ENCODE results near the gene SEMA4A.
"Not testable (repeated sequence)": the region's sequence is repeated elsewhere in the genome, so short reads cannot be mapped to it uniquely, and the experiment has no call there.

SEMA4A gene

DNA sequence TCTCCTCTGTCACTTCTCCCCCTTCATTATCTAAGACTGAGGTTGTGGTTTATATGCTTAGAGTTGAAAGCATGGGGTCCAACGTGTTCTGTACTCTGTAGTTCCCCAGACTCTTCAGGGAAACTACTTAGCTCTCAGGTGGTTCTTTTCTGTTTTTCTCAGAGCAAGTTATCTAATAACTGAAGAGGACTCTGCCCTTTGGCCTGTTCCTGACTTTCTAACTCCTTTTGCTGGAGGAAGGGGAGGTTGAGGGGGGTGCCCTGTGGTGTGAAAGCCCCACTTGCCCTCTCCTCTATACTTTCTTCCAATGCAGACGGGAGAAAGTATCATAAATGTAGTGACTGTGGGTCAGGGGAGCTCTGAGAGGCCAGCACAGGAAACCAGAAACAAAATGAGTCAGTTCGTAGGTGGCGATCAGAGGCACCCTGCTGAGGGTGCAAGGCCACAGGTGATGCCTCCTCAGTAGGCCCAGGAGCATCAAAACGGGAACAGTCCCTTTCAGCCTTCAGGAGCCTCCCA is 45.5 kb downstream of the SEMA4A start:
- no peak for DNase-seq

GRCh38 chr1:156200044-156200443 is 46.7 kb downstream of the SEMA4A start:
- no peak for DNase-seq

DNA sequence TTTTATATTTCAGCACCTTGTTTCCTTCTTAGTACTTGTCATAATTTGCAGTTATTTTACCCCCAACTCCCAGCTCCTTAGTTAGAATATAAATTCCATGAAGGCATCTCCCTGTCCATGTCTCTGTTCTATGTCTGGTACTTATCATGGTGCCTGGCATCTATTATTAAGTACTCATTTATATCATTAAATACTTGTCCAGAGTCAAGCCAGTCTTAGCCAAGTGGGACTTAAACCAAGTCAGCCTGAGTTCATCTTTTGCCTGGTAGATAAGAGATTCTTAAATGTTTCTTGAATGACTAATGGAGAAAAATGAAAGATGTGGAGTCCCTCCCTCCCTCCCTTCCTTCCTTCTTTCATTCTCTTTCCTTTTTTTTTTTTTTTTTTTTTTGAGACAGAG is 49.9 kb downstream of the SEMA4A start:
- no peak for DNase-seq

GRCh38 chr1:156204686-156205085 is 51.3 kb downstream of the SEMA4A start:
- no peak for DNase-seq

GRCh38 chr1:156211243-156211642 is 57.9 kb downstream of the SEMA4A start:
- no peak for DNase-seq

DNA sequence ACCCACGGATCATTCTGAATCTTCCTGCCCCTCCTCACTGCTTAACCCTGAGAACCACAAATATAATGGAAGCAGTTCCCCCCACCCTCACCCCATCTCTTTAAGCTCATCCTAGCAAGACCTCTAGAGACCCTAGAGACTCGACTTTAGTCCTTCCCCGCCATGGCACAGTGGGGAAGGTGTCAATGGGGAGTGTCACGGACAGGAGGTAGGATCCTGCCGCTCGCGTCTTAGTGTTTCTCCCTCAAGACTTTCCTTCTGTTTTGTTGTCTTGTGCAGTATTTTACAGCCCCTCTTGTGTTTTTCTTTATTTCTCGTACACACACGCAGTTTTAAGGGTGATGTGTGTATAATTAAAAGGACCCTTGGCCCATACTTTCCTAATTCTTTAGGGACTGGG is 58.7 kb downstream of the SEMA4A start:
- no peak for DNase-seq

DNA sequence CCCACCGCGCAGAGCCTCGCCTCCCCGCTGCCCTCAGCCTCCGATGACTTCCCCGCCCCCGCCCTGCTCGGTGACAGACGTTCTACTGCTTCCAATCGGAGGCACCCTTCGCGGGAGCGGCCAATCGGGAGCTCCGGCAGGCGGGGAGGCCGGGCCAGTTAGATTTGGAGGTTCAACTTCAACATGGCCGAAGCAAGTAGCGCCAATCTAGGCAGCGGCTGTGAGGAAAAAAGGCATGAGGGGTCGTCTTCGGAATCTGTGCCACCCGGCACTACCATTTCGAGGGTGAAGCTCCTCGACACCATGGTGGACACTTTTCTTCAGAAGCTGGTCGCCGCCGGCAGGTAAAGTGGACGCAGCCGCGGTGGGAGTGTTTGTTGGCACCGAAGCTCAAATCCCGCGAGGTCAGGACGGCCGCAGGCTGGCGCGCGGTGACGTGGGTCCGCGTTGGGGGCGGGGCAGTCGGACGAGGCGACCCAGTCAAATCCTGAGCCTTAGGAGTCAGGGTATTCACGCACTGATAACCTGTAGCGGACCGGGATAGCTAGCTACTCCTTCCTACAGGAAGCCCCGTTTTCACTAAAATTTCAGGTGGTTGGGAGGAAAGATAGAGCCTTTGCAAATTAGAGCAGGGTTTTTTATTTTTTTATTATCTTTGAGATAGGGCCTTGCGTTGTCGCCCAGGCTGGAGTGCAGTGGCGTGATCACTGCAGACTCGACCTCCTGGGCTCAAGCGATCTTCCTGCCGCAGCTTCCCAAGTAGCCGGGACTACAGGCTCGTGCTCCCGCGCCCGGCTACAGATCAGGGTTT is 59.7 kb downstream of the SEMA4A start, which contains the start of gene PMF1:
Gene PMF1, plus strand, starts transcription at position 175 of the 811 bp plus-strand sequence. Its CDS starts 9 bp downstream, at position 184.
- DNase-seq, result peak; percentile 92

GRCh38 chr1:156213644-156213966 is 60.2 kb downstream of the SEMA4A start:
- no peak for DNase-seq

DNA sequence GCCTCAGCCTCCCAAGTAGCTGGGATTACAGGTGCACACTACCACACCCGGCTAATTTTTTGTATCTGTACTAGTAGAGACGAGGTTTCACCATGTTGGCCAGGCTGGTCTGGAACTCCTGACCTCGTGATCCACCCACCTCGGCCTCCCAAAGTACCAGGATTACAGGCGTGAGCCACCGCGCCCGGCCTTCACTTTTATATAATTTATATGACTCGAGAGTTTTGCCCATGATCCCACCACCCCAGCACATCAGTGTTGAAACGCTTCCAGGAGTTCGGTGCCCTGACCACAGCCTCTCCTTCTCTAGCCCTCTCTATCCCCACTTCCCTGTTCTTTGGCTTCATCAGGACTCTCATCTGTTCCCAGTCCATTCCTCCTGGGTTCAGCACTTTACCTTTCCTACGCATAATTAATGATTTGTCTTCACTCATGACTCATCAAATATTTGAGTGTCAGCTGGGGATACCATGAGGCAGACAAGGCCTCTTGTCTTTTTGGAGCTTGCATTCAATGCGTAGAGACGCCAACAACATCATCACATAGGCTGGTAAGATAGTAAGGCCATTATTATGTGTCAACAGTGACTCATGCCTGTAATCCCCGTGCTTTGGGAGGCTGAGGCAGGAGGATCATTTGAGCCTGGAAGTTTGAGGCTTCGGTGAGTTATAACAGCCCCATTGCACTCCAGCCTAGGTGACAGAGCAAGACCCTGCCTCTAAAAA is 60.8 kb downstream of the SEMA4A start:
- DNase-seq, result no peak

GRCh38 chr1:156216361-156217086 is 63.1 kb downstream of the SEMA4A start:
- not testable (repeated sequence) for DNase-seq

GRCh38 chr1:156217871-156218270 is 64.5 kb downstream of the SEMA4A start:
- no peak for DNase-seq

DNA sequence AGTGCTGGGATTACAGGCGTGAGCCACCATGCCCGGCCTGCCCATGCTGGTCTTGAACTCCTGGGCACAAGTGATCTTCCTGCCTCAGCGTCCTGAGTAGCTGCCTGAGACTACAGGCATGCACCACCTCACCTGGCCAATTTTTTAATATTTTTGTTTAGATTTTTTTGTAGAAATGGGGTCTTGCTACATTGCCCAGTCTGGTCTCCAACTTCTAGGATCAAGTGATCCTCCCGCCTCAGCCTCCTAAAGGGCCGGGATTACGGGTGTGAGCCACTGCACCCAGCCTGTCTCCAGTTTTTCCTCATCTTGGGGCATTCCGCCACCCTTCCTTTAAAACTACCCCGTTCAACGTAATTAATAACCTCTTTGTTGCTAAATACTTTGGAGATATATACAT is 66.8 kb downstream of the SEMA4A start:
- no peak for DNase-seq

GRCh38 chr1:156221986-156222692 is 68.8 kb downstream of the SEMA4A start:
- DNase-seq, result no peak

- DNase-seq, result no peak
These were observed 72.3 kb downstream of the SEMA4A start for GRCh38 chr1:156225677-156226014.

- no peak for DNase-seq
These were observed 72.7 kb downstream of the SEMA4A start for GRCh38 chr1:156226116-156226538.

DNA sequence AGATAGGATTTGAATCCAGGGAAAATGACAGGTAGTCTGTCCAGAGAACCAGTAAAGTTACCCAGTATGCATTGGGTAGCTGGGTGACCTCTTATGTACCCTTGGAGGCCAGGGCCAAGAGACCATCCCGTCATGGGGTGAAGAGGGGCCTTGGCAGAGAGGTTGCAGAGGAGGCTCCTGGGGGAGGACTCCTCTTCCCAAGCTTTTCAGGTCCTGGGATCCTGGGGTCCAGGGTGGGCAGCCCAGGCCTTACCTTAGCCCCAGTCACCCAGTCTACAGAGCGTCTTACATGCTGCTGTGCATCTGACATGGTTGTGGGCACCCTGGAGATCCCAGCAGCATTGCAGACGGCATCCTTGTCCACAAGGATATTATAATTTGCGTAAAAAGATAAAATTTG is 73.4 kb downstream of the SEMA4A start:
- DNase-seq, result no peak

Data from DMS79 treated with DMSO at 0.1 percent for 48 hours (cell line).